ENCODE measurements around the gene IRF3.

The IRF3 gene

DNA sequence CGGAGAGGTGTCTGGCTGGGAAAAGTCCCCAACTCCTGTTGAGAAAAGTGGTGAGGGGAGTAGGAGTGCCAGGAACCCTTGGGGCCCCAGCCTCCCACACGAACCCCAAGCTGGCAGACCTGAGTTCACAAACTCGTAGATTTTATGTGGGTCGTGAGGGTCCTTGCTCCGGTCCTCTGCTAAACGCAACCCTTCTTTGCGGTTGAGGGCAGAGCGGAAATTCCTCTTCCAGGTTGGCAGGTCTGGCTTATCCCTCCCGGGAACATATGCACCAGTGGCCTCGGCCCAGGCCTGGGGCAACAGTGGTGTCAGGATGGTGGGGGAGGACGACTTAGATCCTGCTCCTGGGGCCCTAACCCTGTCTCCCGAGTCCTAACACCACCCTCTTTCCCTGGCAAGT, 2.4 kb downstream of the IRF3 start:
- H4K12ac ChIP-seq (ENCODE audit: low read depth, low read length) = no peak overlapping the region
- H3K79me1 ChIP-seq (ENCODE audit: low read length) = peaks cover 12% of the 10 kb centered on the region
- no peak overlapping the region for H3K4me2 ChIP-seq (ENCODE audit: low read length)
- H3K18ac ChIP-seq (ENCODE audit: low read length) = no peak overlapping the region
- peaks cover 19% of the 10 kb centered on the region for H3K79me2 ChIP-seq (ENCODE audit: control insufficient read depth, insufficient read depth, low read length, poor library complexity)
- peak overlapping the region; percentile 29 for H3K9ac ChIP-seq (ENCODE audit: low read length)
- no peak overlapping the region for H2AK5ac ChIP-seq (ENCODE audit: low read length)
- H2BK12ac ChIP-seq (ENCODE audit: low read length) = no peak overlapping the region
- H3K4ac ChIP-seq (ENCODE audit: low read depth, low read length) = no peak overlapping the region
- WGBS (ENCODE audit: extremely low coverage, insufficient coverage, insufficient read length) = no CpG with 5 or more reads among the region's 12 CpGs
- H3K27ac ChIP-seq (ENCODE audit: low read depth, low read length) = no peak overlapping the region
- peaks cover 7 to 9% of the 10 kb centered on the region in 2 experiments for H3K4me1 ChIP-seq (ENCODE audit: control insufficient read depth in 1 of 2, insufficient read depth in 2 of 2, low read length in 2 of 2)
- H4K8ac ChIP-seq (ENCODE audit: low read depth, low read length) = no peak overlapping the region
- no peak overlapping the region for H3K23ac ChIP-seq (ENCODE audit: low read length)
- no peak overlapping the region for H4K91ac ChIP-seq (ENCODE audit: low read depth, low read length)
- no peak overlapping the region for H3K14ac ChIP-seq (ENCODE audit: low read length)
- no peak overlapping the region for H2AFZ ChIP-seq (ENCODE audit: insufficient read depth, low read length, poor library complexity)
- peaks cover 7% of the 10 kb centered on the region for H3K9me3 ChIP-seq (ENCODE audit: insufficient read depth, low read depth, low read length)
- no peak overlapping the region for H2BK120ac ChIP-seq (ENCODE audit: insufficient read depth, low read length, poor library complexity)
- no peak for DNase-seq
- H2BK5ac ChIP-seq (ENCODE audit: low read depth, low read length, poor library complexity) = no peak overlapping the region
- no peaks in the 10 kb centered on the region for H3K27me3 ChIP-seq (ENCODE audit: insufficient read depth, low read length)
- no peak overlapping the region for H3K4me3 ChIP-seq (ENCODE audit: low read depth, low read length)
- peaks cover 49 to 51% of the 10 kb centered on the region in 2 experiments for H3K36me3 ChIP-seq (ENCODE audit: control insufficient read depth in 1 of 2, insufficient read depth in 2 of 2, low read length in 2 of 2)

DNA sequence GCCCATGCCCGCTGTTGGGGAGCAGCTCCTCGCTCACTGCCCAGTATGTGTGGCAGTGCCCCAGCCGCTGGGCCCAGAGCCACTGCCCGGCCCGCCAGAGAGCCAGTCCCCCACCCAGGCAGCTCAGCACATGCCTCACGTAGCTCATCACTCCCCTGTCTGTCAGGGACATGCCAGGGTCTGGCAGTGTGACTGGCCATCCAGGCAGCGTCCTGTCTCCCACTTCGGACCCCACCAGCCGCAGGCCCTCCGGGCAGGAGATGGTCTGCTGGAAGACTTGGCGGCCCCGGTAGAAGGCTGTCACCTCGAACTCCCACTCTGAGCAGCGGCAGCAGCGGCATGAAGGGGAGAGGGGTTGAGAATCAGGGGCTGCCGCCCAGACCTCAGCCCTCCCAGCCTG, 3.6 kb downstream of the IRF3 start:
- Histone ChIP-seq H4K12ac (ENCODE audit: low read depth, low read length) (no peak overlapping the region), H3K4me1 (ENCODE audit: control insufficient read depth in 1 of 2, insufficient read depth in 2 of 2, low read length in 2 of 2) (peaks cover 7 to 9% of the 10 kb centered on the region in 2 experiments), H3K4ac (ENCODE audit: low read depth, low read length) (no peak overlapping the region), H3K36me3 (ENCODE audit: control insufficient read depth in 1 of 2, insufficient read depth in 2 of 2, low read length in 2 of 2) (peaks cover 60 to 62% of the 10 kb centered on the region in 2 experiments), H2AK5ac (ENCODE audit: low read length) (no peak overlapping the region), H3K23ac (ENCODE audit: low read length) (no peak overlapping the region), H3K9ac (ENCODE audit: low read length) (no peak overlapping the region), H3K4me2 (ENCODE audit: low read length) (no peak overlapping the region), H3K79me1 (ENCODE audit: low read length) (peaks cover 12% of the 10 kb centered on the region), H3K27me3 (ENCODE audit: insufficient read depth, low read length) (no peaks in the 10 kb centered on the region), H4K8ac (ENCODE audit: low read depth, low read length) (no peak overlapping the region), H3K4me3 (ENCODE audit: low read depth, low read length) (no peak overlapping the region), H3K9me3 (ENCODE audit: insufficient read depth, low read depth, low read length) (peaks cover 7% of the 10 kb centered on the region), H3K14ac (ENCODE audit: low read length) (no peak overlapping the region), H3K79me2 (ENCODE audit: control insufficient read depth, insufficient read depth, low read length, poor library complexity) (peaks cover 19% of the 10 kb centered on the region), H3K18ac (ENCODE audit: low read length) (no peak overlapping the region), H2BK12ac (ENCODE audit: low read length) (no peak overlapping the region), H2AFZ (ENCODE audit: insufficient read depth, low read length, poor library complexity) (no peak overlapping the region), H2BK5ac (ENCODE audit: low read depth, low read length, poor library complexity) (no peak overlapping the region), H4K91ac (ENCODE audit: low read depth, low read length) (no peak overlapping the region), H2BK120ac (ENCODE audit: insufficient read depth, low read length, poor library complexity) (no peak overlapping the region), H3K27ac (ENCODE audit: low read depth, low read length) (no peak overlapping the region)
- no CpG with 5 or more reads among the region's 16 CpGs for WGBS (ENCODE audit: extremely low coverage, insufficient coverage, insufficient read length)
- DNase-seq = no peak

GRCh38 chr19:49660338-49660961, 5.2 kb downstream of the IRF3 start:
- Histone ChIP-seq H3K23ac (ENCODE audit: low read length) (no peak overlapping the region), H3K27ac (ENCODE audit: low read depth, low read length) (no peak overlapping the region), H2AFZ (ENCODE audit: insufficient read depth, low read length, poor library complexity) (no peak overlapping the region), H3K4me3 (ENCODE audit: low read depth, low read length) (no peak overlapping the region), H3K9me3 (ENCODE audit: insufficient read depth, low read depth, low read length) (peaks cover 7% of the 10 kb centered on the region), H3K18ac (ENCODE audit: low read length) (no peak overlapping the region), H3K4me2 (ENCODE audit: low read length) (no peak overlapping the region), H3K9ac (ENCODE audit: low read length) (no peak overlapping the region), H3K27me3 (ENCODE audit: insufficient read depth, low read length) (no peaks in the 10 kb centered on the region), H2BK120ac (ENCODE audit: insufficient read depth, low read length, poor library complexity) (no peak overlapping the region), H4K8ac (ENCODE audit: low read depth, low read length) (no peak overlapping the region), H3K79me1 (ENCODE audit: low read length) (peaks cover 10% of the 10 kb centered on the region), H4K12ac (ENCODE audit: low read depth, low read length) (no peak overlapping the region), H3K4me1 (ENCODE audit: control insufficient read depth in 1 of 2, insufficient read depth in 2 of 2, low read length in 2 of 2) (peaks cover 4 to 5% of the 10 kb centered on the region in 2 experiments), H2BK5ac (ENCODE audit: low read depth, low read length, poor library complexity) (no peak overlapping the region), H4K91ac (ENCODE audit: low read depth, low read length) (no peak overlapping the region), H3K4ac (ENCODE audit: low read depth, low read length) (no peak overlapping the region), H2BK12ac (ENCODE audit: low read length) (no peak overlapping the region), H3K79me2 (ENCODE audit: control insufficient read depth, insufficient read depth, low read length, poor library complexity) (peaks cover 10% of the 10 kb centered on the region), H3K36me3 (ENCODE audit: control insufficient read depth in 1 of 2, insufficient read depth in 2 of 2, low read length in 2 of 2) (peaks cover 76 to 77% of the 10 kb centered on the region in 2 experiments), H3K14ac (ENCODE audit: low read length) (no peak overlapping the region), H2AK5ac (ENCODE audit: low read length) (no peak overlapping the region)
- no CpG with 5 or more reads among the region's 15 CpGs for WGBS (ENCODE audit: extremely low coverage, insufficient coverage, insufficient read length)
- no peak for DNase-seq

GRCh38 chr19:49658566-49659442, 6.9 kb downstream of the IRF3 start:
- WGBS (ENCODE audit: extremely low coverage, insufficient coverage, insufficient read length) = no CpG with 5 or more reads among the region's 12 CpGs
- H3K9me3 ChIP-seq (ENCODE audit: insufficient read depth, low read depth, low read length) = peaks cover 8% of the 10 kb centered on the region
- H2BK120ac ChIP-seq (ENCODE audit: insufficient read depth, low read length, poor library complexity) = no peak overlapping the region
- H3K4me3 ChIP-seq (ENCODE audit: low read depth, low read length) = no peak overlapping the region
- no peak overlapping the region for H3K23ac ChIP-seq (ENCODE audit: low read length)
- no peak overlapping the region for H3K4ac ChIP-seq (ENCODE audit: low read depth, low read length)
- H3K9ac ChIP-seq (ENCODE audit: low read length) = no peak overlapping the region
- H2BK12ac ChIP-seq (ENCODE audit: low read length) = no peak overlapping the region
- no peaks in the 10 kb centered on the region for H3K79me2 ChIP-seq (ENCODE audit: control insufficient read depth, insufficient read depth, low read length, poor library complexity)
- no peak for DNase-seq
- no peak overlapping the region for H3K27ac ChIP-seq (ENCODE audit: low read depth, low read length)
- no peak overlapping the region for H3K14ac ChIP-seq (ENCODE audit: low read length)
- H4K8ac ChIP-seq (ENCODE audit: low read depth, low read length) = no peak overlapping the region
- H3K4me1 ChIP-seq (ENCODE audit: control insufficient read depth in 1 of 2, insufficient read depth in 2 of 2, low read length in 2 of 2) = peaks cover 0 to under 1% of the 10 kb centered on the region in 2 experiments
- H2AFZ ChIP-seq (ENCODE audit: insufficient read depth, low read length, poor library complexity) = no peak overlapping the region
- no peaks in the 10 kb centered on the region for H3K79me1 ChIP-seq (ENCODE audit: low read length)
- H3K18ac ChIP-seq (ENCODE audit: low read length) = no peak overlapping the region
- no peaks in the 10 kb centered on the region for H3K27me3 ChIP-seq (ENCODE audit: insufficient read depth, low read length)
- H4K91ac ChIP-seq (ENCODE audit: low read depth, low read length) = no peak overlapping the region
- no peak overlapping the region for H2BK5ac ChIP-seq (ENCODE audit: low read depth, low read length, poor library complexity)
- no peak overlapping the region for H3K4me2 ChIP-seq (ENCODE audit: low read length)
- no peak overlapping the region for H4K12ac ChIP-seq (ENCODE audit: low read depth, low read length)
- no peak overlapping the region for H2AK5ac ChIP-seq (ENCODE audit: low read length)
- peaks cover 90 to 93% of the 10 kb centered on the region in 2 experiments for H3K36me3 ChIP-seq (ENCODE audit: control insufficient read depth in 1 of 2, insufficient read depth in 2 of 2, low read length in 2 of 2)

Data from trophoblast cell (in vitro differentiated cells and primary cell).